GM18951 (cell line): ENCODE data around the gene FAM222B.
"Not testable (repeated sequence)": the region's sequence is repeated elsewhere in the genome, so short reads cannot be mapped to it uniquely, and the experiment has no call there.

Source experiments
- POLR2A ChIP-seq: IDR thresholded peaks from 4 replicates; pipeline ENCODE4 v1.6.1; 2011; ENCODE audit warnings: mild to moderate bottlenecking; ENCODE audit not compliant: insufficient read length, insufficient read depth; ENCODE audit errors: extremely low read depth
- in situ Hi-C: fragments of 300-500 bp; cut with MboI; formaldehyde crosslinking; loops from one replicate; pipeline ENCODE4 v1.12.0; 2022; ENCODE audit warnings: low sequenced_read_pairs, mixed read lengths, inconsistent platforms; ENCODE audit not compliant: unreplicated experiment

Gene FAM222B

GRCh38 chr17:28878981-28879380 is 36.4 kb upstream of the FAM222B start:
- no peak for TF ChIP-seq POLR2A
- in situ Hi-C loops = no loop called here

- in situ Hi-C loops = no loop called here
- TF ChIP-seq POLR2A = no peak
These were observed 35.7 kb upstream of the FAM222B start for GRCh38 chr17:28878158-28878910.

- in situ Hi-C loops = not testable (repeated sequence)
These were observed 34.6 kb upstream of the FAM222B start for GRCh38 chr17:28877150-28877711.

- in situ Hi-C loops = no loop called here
- TF ChIP-seq POLR2A = no peak
These were observed 33.4 kb upstream of the FAM222B start for GRCh38 chr17:28875848-28876550.

GRCh38 chr17:28874750-28875149 is 32.2 kb upstream of the FAM222B start:
- no peak for TF ChIP-seq POLR2A
- in situ Hi-C loops = no loop called here

- TF ChIP-seq POLR2A = no peak
- in situ Hi-C loops = no loop called here
These were observed 31.2 kb upstream of the FAM222B start for GRCh38 chr17:28873839-28874238.

- no peak for TF ChIP-seq POLR2A
- in situ Hi-C loops = no loop called here
These were observed 28.5 kb upstream of the FAM222B start for GRCh38 chr17:28871056-28871579.

GRCh38 chr17:28867276-28867675 is 24.7 kb upstream of the FAM222B start:
- TF ChIP-seq POLR2A = no peak
- in situ Hi-C loops = no loop called here

GRCh38 chr17:28865946-28866752 is 23.6 kb upstream of the FAM222B start:
- in situ Hi-C loops = no loop called here
- TF ChIP-seq POLR2A = no peak

- in situ Hi-C loops = no loop called here
- TF ChIP-seq POLR2A = no peak
These were observed 22.6 kb upstream of the FAM222B start for GRCh38 chr17:28864991-28865849.

GRCh38 chr17:28863953-28864352 is 21.4 kb upstream of the FAM222B start:
- no peak for TF ChIP-seq POLR2A
- in situ Hi-C loops = no loop called here

- in situ Hi-C loops = no loop called here
- no peak for TF ChIP-seq POLR2A
These were observed 20.0 kb upstream of the FAM222B start for GRCh38 chr17:28862561-28862960.
